22Rv1 (cell line): ENCODE data around the gene FRMD8.
A peak's percentile ranks its signal among the peaks of the same experiment; 100 is the strongest.

Source experiments
- H3K27ac ChIP-seq: fragments of 450-650 bp; 2 replicates; pipeline ENCODE4 v1.5.1; 2017
- ZFX ChIP-seq: fragments of 450-650 bp; IDR thresholded peaks from 2 replicates; pipeline ENCODE4 v1.6.1; 2017; ENCODE audit warnings: antibody characterized with exemption, borderline replicate concordance
- TF ChIP-seq, protein P1 (sequence below): fragments of 450-650 bp; IDR thresholded peaks from 2 replicates; pipeline ENCODE4 v1.5.1; 2017; ENCODE audit warnings: mild to moderate bottlenecking

Gene FRMD8

DNA sequence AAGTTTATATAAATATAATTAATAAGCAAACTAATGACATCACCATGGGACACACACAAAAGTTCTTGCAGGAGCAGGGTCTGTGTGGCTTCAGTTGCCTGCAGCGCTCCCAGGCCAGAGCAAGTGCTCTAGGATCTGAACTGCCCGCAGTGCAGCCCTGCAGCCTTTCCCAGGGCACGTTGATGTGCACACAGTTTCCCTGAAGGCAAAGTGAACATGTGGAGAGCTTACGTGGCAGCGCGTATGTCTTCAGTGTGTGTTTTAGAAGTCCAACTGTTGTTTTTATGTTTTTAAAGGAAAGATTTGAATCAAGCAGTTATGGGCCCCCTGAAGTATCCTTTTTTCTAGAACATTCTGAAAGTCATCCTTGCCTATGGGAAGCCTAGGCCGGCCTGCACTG lies 33.1 kb upstream of the FRMD8 start:
- peak overlapping the region; percentile 80 for H3K27ac ChIP-seq
- TF ChIP-seq ZFX: no peak
- TF ChIP-seq, protein P1, sequence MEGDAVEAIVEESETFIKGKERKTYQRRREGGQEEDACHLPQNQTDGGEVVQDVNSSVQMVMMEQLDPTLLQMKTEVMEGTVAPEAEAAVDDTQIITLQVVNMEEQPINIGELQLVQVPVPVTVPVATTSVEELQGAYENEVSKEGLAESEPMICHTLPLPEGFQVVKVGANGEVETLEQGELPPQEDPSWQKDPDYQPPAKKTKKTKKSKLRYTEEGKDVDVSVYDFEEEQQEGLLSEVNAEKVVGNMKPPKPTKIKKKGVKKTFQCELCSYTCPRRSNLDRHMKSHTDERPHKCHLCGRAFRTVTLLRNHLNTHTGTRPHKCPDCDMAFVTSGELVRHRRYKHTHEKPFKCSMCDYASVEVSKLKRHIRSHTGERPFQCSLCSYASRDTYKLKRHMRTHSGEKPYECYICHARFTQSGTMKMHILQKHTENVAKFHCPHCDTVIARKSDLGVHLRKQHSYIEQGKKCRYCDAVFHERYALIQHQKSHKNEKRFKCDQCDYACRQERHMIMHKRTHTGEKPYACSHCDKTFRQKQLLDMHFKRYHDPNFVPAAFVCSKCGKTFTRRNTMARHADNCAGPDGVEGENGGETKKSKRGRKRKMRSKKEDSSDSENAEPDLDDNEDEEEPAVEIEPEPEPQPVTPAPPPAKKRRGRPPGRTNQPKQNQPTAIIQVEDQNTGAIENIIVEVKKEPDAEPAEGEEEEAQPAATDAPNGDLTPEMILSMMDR: no peak

DNA sequence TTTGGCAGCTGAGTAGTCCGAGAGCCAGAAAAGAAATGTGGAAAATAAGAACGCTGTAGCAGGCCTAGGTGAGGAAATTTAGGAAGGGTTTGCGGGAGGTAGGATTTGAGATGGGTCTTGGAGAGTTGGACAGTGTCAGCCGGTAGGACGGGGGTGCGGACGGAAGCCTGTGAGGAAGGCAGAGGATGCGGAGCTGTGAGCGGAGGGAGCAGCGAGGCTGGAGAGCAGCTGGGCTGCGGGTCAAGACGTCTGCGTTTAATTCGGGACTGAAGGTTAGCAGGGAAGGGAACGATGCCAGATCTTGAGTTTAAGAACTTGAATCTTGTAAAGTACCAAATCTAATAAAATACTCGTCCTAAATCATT lies 32.6 kb upstream of the FRMD8 start:
- H3K27ac ChIP-seq: peak overlapping the region; percentile 80
- TF ChIP-seq ZFX: no peak
- TF ChIP-seq, protein P1: no peak

DNA sequence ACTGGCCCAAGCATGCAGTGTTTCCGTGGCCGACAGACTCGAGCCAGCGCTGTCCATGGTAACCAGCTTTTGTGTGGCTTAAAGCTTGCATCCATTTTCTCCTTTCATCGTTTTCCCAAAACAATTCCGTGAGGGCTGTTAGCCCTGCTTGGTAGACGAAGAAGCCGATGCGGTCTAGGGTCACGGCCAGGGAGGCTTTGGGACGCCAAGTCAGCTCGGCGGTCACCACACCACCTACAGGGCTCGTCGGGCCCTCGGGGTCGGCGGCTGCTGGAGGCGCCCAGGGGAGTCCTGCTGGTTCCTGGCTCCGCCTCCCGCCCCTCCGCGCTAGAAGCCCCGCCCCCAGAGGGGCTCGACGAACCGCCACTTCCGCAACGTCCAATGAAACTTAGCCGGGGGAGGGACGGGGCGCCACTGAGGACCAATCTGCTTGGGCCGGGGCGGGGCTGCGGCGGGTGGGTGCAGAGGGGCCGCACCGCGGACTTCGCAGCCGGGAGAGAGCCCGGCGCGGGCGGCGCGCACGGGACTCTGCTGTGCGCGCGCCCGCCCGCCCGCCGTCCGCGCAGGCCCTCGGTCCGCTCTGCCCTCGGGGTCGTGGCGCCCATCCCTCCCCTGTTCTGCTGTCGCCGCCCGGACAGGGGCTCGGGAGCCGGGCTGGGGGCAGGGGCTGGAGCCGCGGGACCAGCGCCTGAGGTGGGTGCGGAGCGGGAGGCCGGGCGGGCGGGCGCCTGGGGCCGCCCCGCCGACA lies 32.0 kb upstream of the FRMD8 start, which contains the start of gene TIGD3:
TIGD3 (plus strand) TSS at position 487 of the 748 bp plus-strand sequence. CDS start 1,058 bp downstream, outside the sequence.
- TF ChIP-seq, protein P1: peak; percentile 9; the same call in 1 of the 2 replicates
- TF ChIP-seq ZFX: no peak
- H3K27ac ChIP-seq: peak within 1 kb of the TSS; percentile 80

DNA sequence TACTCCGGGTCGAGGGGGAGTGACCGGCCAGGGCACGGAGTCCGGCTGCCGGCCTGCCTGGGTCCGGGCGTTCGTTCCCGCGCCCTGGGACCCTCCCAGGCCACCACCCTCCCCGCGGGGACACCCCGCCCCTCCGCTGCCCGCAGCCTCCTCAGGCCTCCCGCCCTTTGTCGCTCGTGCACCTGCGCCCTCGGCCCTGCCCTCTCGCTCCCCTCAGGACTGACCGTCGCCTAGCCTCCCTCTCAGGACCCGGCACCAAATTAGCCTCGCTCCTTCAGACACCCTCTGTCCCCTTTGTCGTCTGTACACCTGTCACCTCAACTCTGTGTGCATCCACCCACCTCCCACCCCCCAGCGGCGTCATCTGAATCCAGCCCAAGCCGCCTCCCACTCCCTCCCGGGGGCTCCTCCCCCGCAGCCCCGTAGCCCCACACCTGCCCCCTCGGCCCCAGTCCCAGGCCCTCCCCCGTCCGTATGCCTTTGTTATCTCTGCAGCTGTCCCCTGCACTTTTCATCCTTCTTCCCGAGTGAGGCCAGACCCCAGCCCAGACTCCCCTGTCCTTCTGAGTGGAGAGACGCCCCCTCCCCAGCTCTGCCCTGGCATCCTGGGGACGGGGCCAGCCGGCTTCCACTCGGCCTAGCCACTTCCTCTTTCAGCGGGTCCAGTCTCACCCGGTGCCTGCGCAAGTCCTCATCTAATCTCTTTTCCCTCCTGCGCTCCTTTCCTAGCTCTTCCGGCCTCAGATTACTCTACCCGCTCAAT lies 31.2 kb upstream of the FRMD8 start:
- peak overlapping the region; percentile 80 for H3K27ac ChIP-seq
- no peak for TF ChIP-seq ZFX
- TF ChIP-seq, protein P1: no peak

DNA sequence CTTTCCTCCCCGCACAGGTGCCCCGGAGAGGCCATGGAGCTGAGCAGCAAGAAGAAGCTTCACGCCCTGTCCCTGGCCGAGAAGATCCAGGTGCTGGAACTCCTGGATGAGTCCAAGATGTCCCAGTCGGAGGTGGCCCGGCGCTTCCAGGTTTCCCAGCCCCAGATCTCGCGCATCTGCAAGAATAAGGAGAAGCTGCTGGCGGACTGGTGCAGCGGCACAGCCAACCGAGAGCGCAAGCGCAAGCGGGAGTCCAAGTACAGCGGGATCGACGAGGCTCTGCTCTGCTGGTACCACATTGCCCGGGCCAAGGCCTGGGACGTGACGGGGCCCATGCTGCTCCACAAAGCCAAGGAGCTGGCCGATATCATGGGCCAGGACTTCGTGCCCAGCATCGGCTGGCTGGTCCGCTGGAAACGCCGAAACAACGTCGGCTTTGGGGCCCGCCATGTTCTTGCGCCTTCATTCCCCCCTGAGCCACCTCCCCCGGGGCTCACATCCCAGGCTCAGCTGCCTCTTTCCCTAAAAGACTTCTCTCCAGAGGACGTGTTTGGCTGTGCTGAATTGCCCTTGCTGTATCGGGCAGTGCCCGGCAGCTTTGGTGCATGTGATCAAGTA lies 30.6 kb upstream of the FRMD8 start:
- TF ChIP-seq, protein P1: no peak
- no peak for TF ChIP-seq ZFX
- H3K27ac ChIP-seq: no peak overlapping the region

DNA sequence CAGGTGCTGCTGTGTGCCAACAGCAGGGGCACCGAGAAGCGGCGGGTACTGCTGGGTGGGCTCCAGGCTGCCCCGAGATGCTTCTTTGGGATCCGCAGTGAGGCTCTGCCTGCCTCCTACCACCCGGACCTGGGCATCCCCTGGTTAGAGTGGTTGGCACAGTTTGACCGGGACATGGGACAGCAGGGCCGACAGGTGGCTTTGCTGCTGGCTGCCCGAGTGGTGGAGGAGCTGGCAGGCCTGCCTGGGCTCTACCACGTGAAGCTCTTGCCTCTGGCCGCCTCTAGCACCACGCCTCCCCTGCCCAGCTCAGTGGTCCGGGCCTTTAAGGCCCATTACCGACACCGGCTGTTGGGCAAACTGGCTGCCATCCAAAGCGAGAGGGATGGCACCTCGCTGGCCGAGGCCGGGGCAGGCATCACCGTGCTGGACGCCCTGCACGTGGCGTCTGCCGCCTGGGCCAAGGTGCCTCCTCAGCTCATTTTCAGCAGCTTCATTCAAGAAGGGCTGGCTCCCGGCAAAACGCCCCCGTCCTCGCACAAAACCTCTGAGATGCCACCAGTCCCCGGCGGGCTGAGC lies 30.0 kb upstream of the FRMD8 start:
- no peak for TF ChIP-seq ZFX
- TF ChIP-seq, protein P1: no peak
- no peak overlapping the region for H3K27ac ChIP-seq
